Sigmoid colon (tissue), 4 donors: Measurements from ENCODE around the gene CCDC61.

ENCODE experiments used
- CTCF ChIP-seq, 4 experiments: fragments of 450-650 bp in 3 of 4; fragments of 200-600 bp in 1 of 4; IDR thresholded peaks; one replicate each; pipeline ENCODE4 v1.5.1; 2016 to 2019; ENCODE audit warnings: antibody characterized with exemption in 4 of 4, mild to moderate bottlenecking in 3 of 4, moderate library complexity in 2 of 4
- EP300 ChIP-seq, 4 donors: sonication (generic); formaldehyde crosslinking; IDR thresholded peaks; one replicate each; pipeline ENCODE4 v1.6.1; 2017; ENCODE audit warnings: antibody characterized with exemption in 4 of 4

GRCh38 chr19:46065486-46066071, 70.3 kb downstream of the CCDC61 start:
- TF ChIP-seq CTCF (IDR thresholded peaks at IDR 0.05) (no peak), EP300 (IDR thresholded peaks at IDR 0.05) (no peak)
